Stimulated activated CD8-positive, alpha-beta memory T cell treated with anti-CD3 and anti-CD28 coated beads, Interleukin-4, amount 100 ng/mL, for 4 hours (primary cell): ENCODE data around the gene CD27.
"Not testable (repeated sequence)": the region's sequence is repeated elsewhere in the genome, so short reads cannot be mapped to it uniquely, and the experiment has no call there.

Source experiments
- DNase-seq, 2 donors: peaks; one replicate each; pipeline ENCODE4 v3.0.0-alpha.2; 2020; ENCODE audit warnings: low read depth in 2 of 2, low spot score in 1 of 2

The CD27 gene

DNA sequence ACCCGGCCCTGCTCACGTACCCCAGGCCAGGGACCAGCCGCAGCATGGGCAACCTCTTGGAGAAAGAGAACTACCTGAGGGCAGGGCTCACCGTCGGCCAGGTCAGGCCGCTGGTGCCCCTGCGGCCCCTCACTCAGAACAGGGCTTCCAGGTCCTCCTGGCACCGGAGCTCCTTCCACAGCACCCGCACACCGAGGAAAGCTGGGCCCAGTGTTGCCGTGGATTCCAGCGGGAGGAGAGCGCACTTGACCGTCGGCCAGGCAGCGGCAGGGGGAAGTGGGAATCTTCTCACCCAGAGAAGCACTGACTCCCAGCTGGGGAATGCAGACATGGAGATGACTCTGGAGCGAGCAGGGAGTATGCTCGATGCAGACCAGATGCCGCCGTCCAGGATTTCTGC lies 33.7 kb downstream of the CD27 start:
- DNase-seq, result no peak

DNA sequence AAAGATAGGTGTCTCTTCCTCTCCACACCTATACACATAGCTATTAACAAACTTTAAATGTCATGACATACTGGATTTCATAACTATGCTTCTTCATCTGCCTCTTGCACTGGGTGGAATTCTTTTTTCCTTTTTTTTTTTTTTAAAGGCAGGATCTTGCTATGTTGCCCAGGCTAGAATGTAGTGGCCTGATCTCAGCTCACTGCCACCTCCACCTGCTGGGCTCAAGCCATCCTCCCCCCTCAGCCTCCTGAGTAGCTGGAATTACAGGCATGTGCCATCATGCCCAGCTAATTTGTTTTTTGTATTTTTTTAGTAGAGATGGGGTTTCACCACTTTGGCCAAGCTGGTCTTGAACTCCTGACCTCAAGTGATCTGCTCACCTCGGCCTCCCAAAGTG lies 43.5 kb downstream of the CD27 start:
- DNase-seq, result no peak

DNA sequence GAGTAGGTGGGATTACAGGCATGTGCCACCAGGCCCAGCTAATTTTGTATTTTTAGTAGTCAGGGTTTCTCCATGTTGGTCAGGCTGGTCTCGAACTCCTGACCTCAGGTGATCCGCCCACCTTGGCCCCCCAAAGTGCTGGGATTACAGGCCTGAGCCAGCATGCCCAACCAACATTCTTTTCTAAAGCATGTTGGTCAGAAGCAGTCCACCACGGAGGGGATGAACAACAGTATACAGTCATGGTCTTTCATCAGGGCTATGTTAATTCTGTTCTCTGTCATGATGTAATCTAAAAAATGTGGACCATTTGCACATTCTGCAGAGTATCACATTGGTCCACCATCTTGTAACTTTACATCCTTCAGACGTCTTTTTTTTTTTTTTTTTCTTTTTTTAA lies 44.7 kb downstream of the CD27 start:
- DNase-seq, result no peak

DNA sequence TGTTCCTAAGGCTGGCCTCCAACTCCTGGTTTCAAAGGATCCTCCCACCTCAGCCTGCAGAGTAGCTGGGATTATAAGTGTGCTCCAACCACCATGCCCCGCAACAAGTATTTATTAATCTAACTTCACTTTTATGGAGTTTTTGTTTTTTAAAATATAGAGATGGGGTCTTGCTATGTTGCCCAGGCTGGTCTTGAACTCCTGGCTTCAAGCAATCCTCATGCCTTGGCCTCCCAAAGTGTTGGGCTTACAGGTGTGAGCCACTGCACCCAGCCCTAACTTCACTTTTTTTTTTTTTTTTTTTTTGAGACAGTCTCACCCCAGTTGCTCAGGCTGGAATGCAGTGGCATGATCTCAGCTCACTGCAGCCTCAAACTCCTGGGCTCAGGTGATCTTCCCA lies 45.9 kb downstream of the CD27 start:
- DNase-seq, result not testable (repeated sequence)

DNA sequence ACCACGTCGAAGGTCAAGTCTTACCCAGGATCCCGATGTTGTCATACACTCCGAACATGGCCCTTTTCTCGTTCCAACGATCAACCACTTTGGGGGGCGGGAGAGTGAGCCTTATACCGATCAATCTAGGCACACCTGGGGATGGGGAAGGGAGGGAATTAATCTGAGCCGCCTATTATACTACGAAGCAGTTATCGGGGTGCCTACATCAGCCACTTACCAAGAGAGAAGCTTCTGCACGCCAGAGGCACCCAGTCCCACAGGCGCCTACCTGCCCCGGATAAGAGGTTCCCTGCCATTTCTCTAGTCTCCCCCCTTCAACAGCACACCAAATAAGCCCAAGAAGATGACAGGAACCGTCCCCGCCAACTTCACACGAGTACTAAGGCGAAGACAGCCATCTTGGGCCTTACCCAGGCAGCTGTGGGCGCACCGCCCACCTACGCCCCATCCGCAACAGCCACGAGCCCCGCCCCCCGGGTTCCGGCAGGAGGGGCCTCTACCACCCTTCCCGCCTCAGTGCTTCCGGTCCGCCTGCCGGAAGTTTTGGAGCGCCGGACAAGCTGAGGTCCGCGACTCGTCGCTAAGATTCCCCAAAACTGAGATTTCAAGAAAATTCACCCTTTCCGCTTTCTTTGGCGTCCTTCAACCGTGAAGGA lies 48.2 kb downstream of the CD27 start, which contains the start of gene MRPL51:
Gene MRPL51 (minus strand): TSS at position 425 of the 659 bp plus-strand sequence. CDS start 126 bp downstream, at position 299.
- DNase-seq, result peak; percentile 91 to 95

DNA sequence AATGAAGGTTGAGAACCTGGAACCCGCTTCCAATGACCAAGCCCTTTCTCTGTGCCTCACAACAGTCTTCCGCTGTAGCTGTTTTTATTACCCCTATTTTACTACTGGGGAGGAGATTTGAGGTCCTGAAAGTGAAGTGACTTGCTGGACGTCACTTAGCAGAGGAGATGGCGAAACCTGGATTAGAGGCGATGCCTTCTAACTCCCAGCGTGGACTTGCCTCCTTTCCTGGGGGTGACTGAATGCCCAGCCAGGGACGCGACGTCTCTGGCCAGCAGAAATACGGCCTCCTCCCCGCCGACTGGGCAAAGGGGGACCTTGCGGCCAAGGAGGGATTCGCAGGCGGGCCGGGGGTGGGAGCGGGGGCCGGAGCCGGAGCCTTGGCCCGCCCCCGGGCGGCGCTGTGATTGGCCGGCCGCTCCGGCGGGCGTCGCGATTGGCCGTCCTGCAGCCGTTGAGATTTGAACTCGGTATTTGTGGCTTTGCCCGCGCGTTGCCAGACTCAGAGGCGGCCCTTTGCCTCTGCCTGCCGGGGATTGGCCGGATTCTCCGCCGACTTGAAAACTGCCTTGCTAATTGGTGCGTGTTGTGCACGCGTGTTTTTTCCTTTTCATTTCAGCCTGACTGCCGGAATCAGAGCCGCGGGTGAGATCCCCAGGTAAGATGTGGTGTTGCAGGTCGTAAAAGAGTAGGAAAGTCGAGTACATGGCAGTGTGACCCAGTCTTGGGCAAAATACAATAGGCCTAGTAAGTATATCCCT lies 48.9 kb downstream of the CD27 start, which contains the start of gene NCAPD2:
Gene NCAPD2 (plus strand): TSS at position 606 of the 761 bp plus-strand sequence. CDS start 997 bp downstream, outside the sequence.
- peak; percentile 82 to 86 for DNase-seq

DNA sequence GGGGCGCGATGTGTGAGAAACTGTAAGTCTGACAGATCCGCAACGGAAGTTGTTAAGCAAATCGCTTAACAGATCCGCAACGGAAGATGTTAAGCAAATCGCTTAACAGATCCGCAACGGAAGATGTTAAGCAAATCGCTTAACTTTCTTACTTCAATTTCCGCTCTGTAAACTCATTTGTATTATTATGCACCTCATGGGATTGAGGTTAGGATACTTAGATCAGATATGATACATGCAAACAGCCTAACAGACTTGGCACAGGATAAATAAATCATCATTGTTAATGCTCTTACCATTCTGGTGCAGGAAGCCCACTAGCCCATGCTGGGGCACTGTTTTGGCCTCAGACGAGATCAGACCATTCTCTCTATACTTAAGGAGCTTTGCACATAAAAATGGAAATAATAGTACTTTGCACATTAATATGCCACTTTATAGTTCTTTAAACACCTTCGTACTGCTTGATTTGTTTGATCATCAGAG lies 49.5 kb downstream of the CD27 start:
- DNase-seq, result no peak

DNA sequence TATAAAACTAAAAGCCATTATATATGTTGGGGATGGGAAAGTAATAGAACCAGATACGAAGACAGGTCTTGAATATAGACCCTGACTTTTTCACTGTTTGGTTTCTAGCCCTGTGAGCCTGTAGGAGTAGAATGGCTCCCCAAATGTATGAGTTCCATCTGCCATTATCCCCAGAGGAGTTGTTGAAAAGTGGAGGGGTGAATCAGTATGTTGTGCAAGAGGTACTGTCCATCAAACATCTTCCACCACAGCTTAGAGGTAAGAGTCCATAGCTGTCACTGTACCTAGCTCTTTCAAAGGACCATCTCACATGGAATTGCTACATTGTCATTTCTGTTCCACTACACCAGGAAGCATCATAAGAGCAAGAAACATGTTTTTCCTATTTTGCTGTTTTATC lies 50.2 kb downstream of the CD27 start:
- DNase-seq, result no peak

DNA sequence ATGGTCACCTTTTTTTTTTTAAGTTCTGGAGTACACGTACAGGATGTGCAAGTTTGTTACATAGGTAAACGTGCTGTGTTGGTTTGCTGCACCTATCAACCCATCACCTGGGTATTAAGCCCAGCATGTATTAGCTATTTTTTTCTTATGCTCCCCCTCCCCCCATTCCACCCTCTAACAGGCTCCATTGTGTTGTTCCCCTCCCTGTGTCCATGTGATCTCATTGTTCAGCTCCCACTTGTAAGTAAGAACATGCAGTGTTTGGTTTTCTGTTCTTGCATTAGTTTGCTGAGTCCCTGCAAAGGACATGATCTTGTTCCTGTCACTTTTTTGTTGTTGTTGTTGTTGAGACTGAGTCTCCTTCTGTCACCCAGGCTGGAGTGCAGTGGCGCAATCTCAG lies 52.5 kb downstream of the CD27 start:
- not testable (repeated sequence) for DNase-seq

DNA sequence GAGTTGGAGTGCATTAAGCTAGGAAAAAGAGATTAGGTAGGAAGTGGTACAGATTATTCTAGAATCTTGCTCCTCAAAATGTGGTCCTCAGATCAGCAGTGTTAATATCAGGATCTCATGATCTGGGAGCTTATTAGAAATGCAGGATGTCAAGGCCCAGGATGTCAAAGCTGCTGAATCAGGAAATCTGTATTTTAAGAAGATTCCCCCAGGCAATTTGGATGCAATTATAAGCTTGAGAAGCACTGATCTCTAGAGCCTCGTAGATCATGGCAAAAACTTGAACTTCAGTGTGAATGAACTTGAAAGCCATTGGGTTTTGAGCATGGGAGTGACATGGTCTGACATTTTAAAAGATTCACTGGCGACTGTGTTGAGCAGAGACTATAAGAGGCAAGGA lies 55.7 kb downstream of the CD27 start:
- DNase-seq, result no peak
